GM12878 (cell line): ENCODE measurements around the gene CCDC6. TPM values are rescaled to one million over a fixed set of nuclear protein-coding genes. Genes with fewer than 3 reads are reported as not detected.
"Not testable (repeated sequence)": the region's sequence is repeated elsewhere in the genome, so short reads cannot be mapped to it uniquely, and the experiment has no call there.

ENCODE experiments used
- ATAC-seq: fragments of 200-7000 bp; cut with Tn5 transposase; 3 replicates; pipeline ENCODE4 v1.9.1; 2020; ENCODE audit warnings: mild to moderate bottlenecking, moderate library complexity
- BruUV-seq: library from RNA; stranded (reverse); fragments of 400-500 nt; replicated peaks from 2 replicates; lab custom pipeline; 2021; lab: Mats Ljungman, UMichigan
- CTCF ChIA-PET: fragments of 300-600 bp; sonication (Branson Sonifier 250); formaldehyde crosslinking; extraction: SDS; loops from one replicate; lab custom pipeline; 2021; ENCODE audit warnings: inconsistent platforms; lab: Yijun Ruan, JAX
- POLR2A ChIA-PET: fragments of 350-600 bp; formaldehyde crosslinking; extraction: SDS; loops from one replicate; lab custom pipeline; 2021; ENCODE audit warnings: inconsistent platforms; lab: Charles Lee
- RAD21 ChIA-PET: fragments of 300-600 bp; sonication (Branson Sonifier 250); formaldehyde crosslinking; loops from one replicate; lab custom pipeline; 2023; ENCODE audit warnings: antibody characterized with exemption; ENCODE audit not compliant: unreplicated experiment; lab: Charles Lee
- SMC1A ChIA-PET: fragments of 300-600 bp; sonication (Branson Sonifier 250); formaldehyde crosslinking; loops from one replicate; lab custom pipeline; 2023; ENCODE audit not compliant: unreplicated experiment, uncharacterized antibody; lab: Charles Lee
- DNase-seq: peaks from one replicate; pipeline ENCODE4 v3.0.0-alpha.2; 2011; ENCODE audit warnings: low read depth, low spot score
- FAIRE-seq: peaks from 3 replicates; lab custom pipeline; 2011; peaks lifted over from hg19 to GRCh38; lab: Jason Lieb, UNC
- H2AFZ ChIP-seq: 2 replicates; pipeline ENCODE4 v1.6.0; 2011; ENCODE audit warnings: low read depth, low read length, control low read depth; ENCODE audit not compliant: control insufficient read depth
- H3K27ac ChIP-seq: 2 replicates; pipeline ENCODE4 v1.5.1; 2011; ENCODE audit warnings: control low read depth; ENCODE audit not compliant: control insufficient read depth, insufficient read depth
- H3K27me3 ChIP-seq, 2 experiments: replicated peaks in 1 of 2; 2 replicates each; pipeline versions ENCODE4 v1.6.0 to v1.6.1; 2011; ENCODE audit warnings: low read length in 1 of 2; ENCODE audit not compliant: control insufficient read depth in 2 of 2, insufficient read depth in 2 of 2
- H3K36me3 ChIP-seq, 2 experiments: 2 replicates each; pipeline ENCODE4 v1.5.1; 2011; ENCODE audit warnings: low read length in 1 of 2; ENCODE audit not compliant: control insufficient read depth in 2 of 2, insufficient read depth in 2 of 2
- H3K4me1 ChIP-seq: 2 replicates; pipeline ENCODE4 v1.6.1; 2011; ENCODE audit warnings: mild to moderate bottlenecking, low read length, moderate library complexity, mixed read lengths; ENCODE audit not compliant: control insufficient read depth, insufficient read depth
- H3K4me2 ChIP-seq: 2 replicates; pipeline ENCODE4 v1.6.0; 2011; ENCODE audit warnings: control low read depth; ENCODE audit not compliant: control insufficient read depth, insufficient read depth
- H3K4me3 ChIP-seq: fragments of 200-600 bp; sonication (generic); 2 replicates; pipeline ENCODE4 v1.5.1; 2016
- H3K79me2 ChIP-seq: 2 replicates; pipeline ENCODE4 v1.6.0; 2011; ENCODE audit warnings: low read length; ENCODE audit not compliant: control insufficient read depth, insufficient read depth
- H3K9ac ChIP-seq: 2 replicates; pipeline ENCODE4 v1.8.0; 2011; ENCODE audit warnings: low read length, control low read depth, mixed read lengths; ENCODE audit not compliant: control insufficient read depth, insufficient read depth
- H3K9me3 ChIP-seq: replicated peaks from 3 replicates; pipeline ENCODE4 v1.5.1; 2011; ENCODE audit warnings: mild to moderate bottlenecking, low read length; ENCODE audit not compliant: control insufficient read depth, insufficient read depth
- H4K20me1 ChIP-seq: 2 replicates; pipeline ENCODE4 v1.6.0; 2011; ENCODE audit not compliant: control insufficient read depth, insufficient read depth
- GABPA ChIP-seq: IDR thresholded peaks from 2 replicates; pipeline ENCODE4 v1.6.1; 2014; ENCODE audit warnings: antibody characterized with exemption, low read depth, mild to moderate bottlenecking, inconsistent platforms
- HDAC2 ChIP-seq: fragments of 200-600 bp; sonication (generic); IDR thresholded peaks from 2 replicates; pipeline ENCODE4 v1.6.1; 2017
- WGBS: methylation state at CpG from one replicate; pipeline ENCODE4 v1.1.6; 2016; ENCODE audit warnings: low lambda C conversion rate; ENCODE audit not compliant: insufficient replicate concordance, insufficient coverage; ENCODE audit errors: missing lambda C conversion rate; 5-methylcytosine and 5-hydroxymethylcytosine counted together
- in situ Hi-C: fragments of 300-500 bp; cut with MboI; formaldehyde crosslinking; loops from 9 replicates; pipeline ENCODE4 v1.14.3; 2018; ENCODE audit warnings: mixed read lengths
- intact Hi-C: fragments of 100-400 bp; cut with micrococcal nuclease; formaldehyde crosslinking; loops from one replicate; pipeline ENCODE4 v1.14.2; 2022; ENCODE audit not compliant: unreplicated experiment
- polyA plus RNA-seq, 11 experiments: library from polyadenylated mRNA; depleted of rRNA in 4 of 11; unstranded in 6 of 11; stranded (reverse) in 5 of 11; fragments of >200 nt; fragmentation: Nextera tagmentation in 4 of 11; fragmentation: Illumina TruSeq in 1 of 11; extraction: Ambion mirVana in 4 of 11; extraction: Trizol in 1 of 11; gene quantifications; 1 replicate in 1 of 11; 2 replicates in 10 of 11; pipeline versions ENCODE4 v1.2.1 to v1.2.3, GENCODE V29; 2011 to 2016; ENCODE audit warnings: inconsistent platforms in 2 of 11, missing spikeins in 2 of 11, low read depth in 1 of 11
- total RNA-seq, 4 experiments: library from RNA; depleted of rRNA in 3 of 4; stranded (reverse); fragments of >200 nt in 3 of 4; fragmentation: Illumina TruSeq in 1 of 4; extraction: Trizol in 1 of 4; gene quantifications; 2 replicates each; pipeline versions ENCODE4 v1.2.1 to v1.2.3, GENCODE V29; 2013 to 2021
- TF ChIP-seq, protein P1 (sequence below): fragments of 150-350 bp; IDR thresholded peaks from 2 replicates; pipeline ENCODE4 v1.6.1; 2014; ENCODE audit warnings: mild to moderate bottlenecking, low read depth, low read length

The CCDC6 gene
- total and polyA plus RNA-seq, 10 of the 15 experiments (the other 5 are each of a cell fraction or from before 2014, with no cell fraction given) = 11.8 to 46.2 (median 26.7) TPM

- H3K79me2 ChIP-seq, POLR2A ChIA-PET, intact Hi-C loops, H4K20me1 ChIP-seq, ATAC-seq, H3K27ac ChIP-seq, FAIRE-seq, DNase-seq, H3K9ac ChIP-seq, H3K36me3 ChIP-seq, H3K9me3 ChIP-seq, SMC1A ChIA-PET, H3K4me3 ChIP-seq, in situ Hi-C loops, BruUV-seq, H2AFZ ChIP-seq, H3K4me2 ChIP-seq, H3K27me3 ChIP-seq, H3K4me1 ChIP-seq: not testable (repeated sequence)
- CTCF ChIA-PET = interaction anchor here (0.7 kb wide), 1 partner anchor 142 kb away, joined by 3 read pairs; no protein-coding TSS in a partner anchor
- RAD21 ChIA-PET = interaction anchor here (0.7 kb wide), 1 partner anchor 839 kb away, joined by 3 read pairs; no protein-coding TSS in a partner anchor
- WGBS = no CpG with 5 or more reads among the region's 3 CpGs
Observed at GRCh38 chr10:59785476-59785875, 120.9 kb downstream of the CCDC6 start.

DNA sequence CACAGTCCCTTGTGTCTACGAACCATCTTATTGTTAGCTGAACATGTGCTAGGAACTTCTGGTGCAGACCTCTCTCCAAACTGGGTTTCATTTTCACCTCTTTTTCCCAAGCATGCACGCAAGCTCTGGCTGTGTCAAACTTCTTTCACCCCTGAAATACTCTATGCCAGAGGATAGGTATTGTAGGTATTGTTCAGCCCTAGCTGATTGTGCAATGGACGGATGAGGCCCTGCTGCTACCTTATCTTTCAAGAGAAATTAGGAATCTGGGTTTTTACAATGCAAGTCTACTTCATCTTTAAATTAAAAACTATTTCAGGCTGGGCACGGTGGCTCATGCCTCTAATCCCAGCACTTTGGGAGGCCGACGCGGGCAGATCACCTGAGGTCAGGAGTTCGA lies 124.8 kb downstream of the CCDC6 start:
- DNase-seq (no peak), FAIRE-seq (no peak), ATAC-seq (no peak)
- Histone ChIP-seq H3K9me3 (no peaks in the 10 kb centered on the region; the same call in 2 of the 3 replicates), H3K27ac (no peak overlapping the region), H2AFZ (no peak overlapping the region), H3K4me3 (no peak overlapping the region), H3K4me2 (no peak overlapping the region), H3K79me2 (no peaks in the 10 kb centered on the region), H4K20me1 (no peaks in the 10 kb centered on the region), H3K4me1 (no peaks in the 10 kb centered on the region), H3K27me3 (no peaks in the 10 kb centered on the region), H3K9ac (no peak overlapping the region), H3K36me3 (no peaks in the 10 kb centered on the region)
- in situ Hi-C loops (no loop called here), intact Hi-C loops (no loop called here)
- ChIA-PET CTCF (no interaction called here), RAD21 (interaction anchor here (0.7 kb wide), 1 partner anchor 329 kb away, joined by 4 read pairs; no protein-coding TSS in a partner anchor), POLR2A (interaction anchor here (0.7 kb wide), 1 partner anchor 321 kb away, joined by 3 read pairs; no protein-coding TSS in a partner anchor), SMC1A (no interaction called here)
- 57% methylated on average over 8 of the region's 8 CpGs for WGBS
- no TSS peak for BruUV-seq
- no peak for TF ChIP-seq GABPA
- TF ChIP-seq HDAC2 = no peak
- TF ChIP-seq, protein P1, sequence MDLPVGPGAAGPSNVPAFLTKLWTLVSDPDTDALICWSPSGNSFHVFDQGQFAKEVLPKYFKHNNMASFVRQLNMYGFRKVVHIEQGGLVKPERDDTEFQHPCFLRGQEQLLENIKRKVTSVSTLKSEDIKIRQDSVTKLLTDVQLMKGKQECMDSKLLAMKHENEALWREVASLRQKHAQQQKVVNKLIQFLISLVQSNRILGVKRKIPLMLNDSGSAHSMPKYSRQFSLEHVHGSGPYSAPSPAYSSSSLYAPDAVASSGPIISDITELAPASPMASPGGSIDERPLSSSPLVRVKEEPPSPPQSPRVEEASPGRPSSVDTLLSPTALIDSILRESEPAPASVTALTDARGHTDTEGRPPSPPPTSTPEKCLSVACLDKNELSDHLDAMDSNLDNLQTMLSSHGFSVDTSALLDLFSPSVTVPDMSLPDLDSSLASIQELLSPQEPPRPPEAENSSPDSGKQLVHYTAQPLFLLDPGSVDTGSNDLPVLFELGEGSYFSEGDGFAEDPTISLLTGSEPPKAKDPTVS = no peak
- TF ChIP-seq, all 136 proteins: peak for 0
